Measurements from ENCODE around the gene MTHFD2L.

DNA sequence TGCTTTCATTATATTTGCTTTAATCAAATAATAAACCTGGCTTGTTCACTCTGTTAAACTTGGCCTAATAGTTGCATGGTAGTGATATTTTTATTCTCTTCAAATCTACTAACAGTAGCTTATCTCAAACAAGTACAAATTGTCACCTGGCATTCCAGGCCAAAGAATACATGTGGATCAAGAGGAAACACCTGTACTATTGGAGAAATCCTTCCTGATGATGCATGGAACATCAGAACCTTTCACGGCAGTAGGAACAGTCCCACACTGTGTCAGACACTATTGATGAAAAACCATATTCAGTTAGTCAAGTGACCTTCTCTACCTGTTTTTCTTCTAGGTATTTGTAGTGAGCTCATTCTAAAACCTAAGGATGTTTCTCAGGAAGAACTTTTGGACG, 17.0 kb downstream of the MTHFD2L start:
- no peak for TF ChIP-seq SP2 (IDR thresholded peaks at IDR 0.05; ENCODE audit: extremely low read depth, low read depth, low read length, poor library complexity, severe bottlenecking)
- TF ChIP-seq SMC3 (conservative IDR thresholded peaks at IDR 0.05; ENCODE audit: insufficient read depth, low read depth, low read length), result no peak
- no peak for TF ChIP-seq SMAD3 (CRISPR knock-in tag; conservative IDR thresholded peaks at IDR 0.05)
- TF ChIP-seq ZNF431 (CRISPR knock-in tag; IDR thresholded peaks at IDR 0.05), result no peak
- TF ChIP-seq ZNF324 (CRISPR knock-in tag; IDR thresholded peaks at IDR 0.05), result no peak
- TF ChIP-seq, protein P1, sequence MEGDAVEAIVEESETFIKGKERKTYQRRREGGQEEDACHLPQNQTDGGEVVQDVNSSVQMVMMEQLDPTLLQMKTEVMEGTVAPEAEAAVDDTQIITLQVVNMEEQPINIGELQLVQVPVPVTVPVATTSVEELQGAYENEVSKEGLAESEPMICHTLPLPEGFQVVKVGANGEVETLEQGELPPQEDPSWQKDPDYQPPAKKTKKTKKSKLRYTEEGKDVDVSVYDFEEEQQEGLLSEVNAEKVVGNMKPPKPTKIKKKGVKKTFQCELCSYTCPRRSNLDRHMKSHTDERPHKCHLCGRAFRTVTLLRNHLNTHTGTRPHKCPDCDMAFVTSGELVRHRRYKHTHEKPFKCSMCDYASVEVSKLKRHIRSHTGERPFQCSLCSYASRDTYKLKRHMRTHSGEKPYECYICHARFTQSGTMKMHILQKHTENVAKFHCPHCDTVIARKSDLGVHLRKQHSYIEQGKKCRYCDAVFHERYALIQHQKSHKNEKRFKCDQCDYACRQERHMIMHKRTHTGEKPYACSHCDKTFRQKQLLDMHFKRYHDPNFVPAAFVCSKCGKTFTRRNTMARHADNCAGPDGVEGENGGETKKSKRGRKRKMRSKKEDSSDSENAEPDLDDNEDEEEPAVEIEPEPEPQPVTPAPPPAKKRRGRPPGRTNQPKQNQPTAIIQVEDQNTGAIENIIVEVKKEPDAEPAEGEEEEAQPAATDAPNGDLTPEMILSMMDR (IDR thresholded peaks at IDR 0.05 in 2 of 3, conservative IDR thresholded peaks at IDR 0.05 in 1 of 3; ENCODE audit: insufficient read depth in 2 of 3, low read depth in 1 of 3, low read length in 3 of 3), result no peak

All from K562 (cell line).